Left kidney (tissue), 2 donors: ENCODE data around the gene CASR. TPM values are rescaled to one million over a fixed set of nuclear protein-coding genes. Genes with fewer than 3 reads are reported as not detected.

Experiments used
- DNase-seq: peaks from one replicate; pipeline ENCODE4 v3.0.0-alpha.2; 2013
- polyA plus RNA-seq: library from polyadenylated mRNA; unstranded; fragments of 120-200 nt; gene quantifications from one replicate; pipeline ENCODE4 v1.2.1, GENCODE V29; 2013; ENCODE audit not compliant: insufficient read length

CASR gene
- polyA plus RNA-seq, 1 donor, result 24.9 TPM

DNA sequence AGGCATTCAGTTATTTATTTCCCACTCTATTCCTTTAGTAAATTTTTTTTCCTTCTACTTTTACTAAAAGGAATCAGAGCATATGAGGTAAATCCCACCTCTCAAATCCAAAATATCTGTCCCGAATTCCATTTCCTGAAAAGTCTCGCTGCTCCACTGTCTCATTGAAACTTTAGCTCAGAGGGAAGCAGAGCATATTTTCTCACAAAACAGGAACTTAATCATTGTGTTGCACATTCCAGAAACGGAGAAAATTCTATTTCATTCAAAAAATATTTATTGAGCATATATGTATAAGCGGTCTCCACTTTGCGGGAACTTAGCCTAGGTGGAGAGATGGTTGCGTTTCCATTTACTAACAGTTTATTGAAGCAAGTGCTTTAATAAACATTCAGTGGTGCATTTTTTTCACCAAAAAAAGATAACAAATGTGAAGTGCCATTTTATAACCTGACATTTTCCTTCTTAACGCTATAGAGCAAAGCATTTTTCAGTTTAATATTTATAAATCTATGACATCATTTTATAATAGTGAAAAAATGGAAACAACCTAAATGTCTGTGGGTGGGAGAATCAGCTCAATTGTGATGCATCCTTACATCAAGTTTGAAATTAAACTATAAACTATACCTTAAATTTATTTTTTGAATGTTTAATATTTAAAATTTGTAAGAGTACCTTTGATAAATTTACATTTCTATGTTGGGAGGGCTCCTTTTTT lies 74.3 kb downstream of the CASR start:
- DNase-seq, result no peak

DNA sequence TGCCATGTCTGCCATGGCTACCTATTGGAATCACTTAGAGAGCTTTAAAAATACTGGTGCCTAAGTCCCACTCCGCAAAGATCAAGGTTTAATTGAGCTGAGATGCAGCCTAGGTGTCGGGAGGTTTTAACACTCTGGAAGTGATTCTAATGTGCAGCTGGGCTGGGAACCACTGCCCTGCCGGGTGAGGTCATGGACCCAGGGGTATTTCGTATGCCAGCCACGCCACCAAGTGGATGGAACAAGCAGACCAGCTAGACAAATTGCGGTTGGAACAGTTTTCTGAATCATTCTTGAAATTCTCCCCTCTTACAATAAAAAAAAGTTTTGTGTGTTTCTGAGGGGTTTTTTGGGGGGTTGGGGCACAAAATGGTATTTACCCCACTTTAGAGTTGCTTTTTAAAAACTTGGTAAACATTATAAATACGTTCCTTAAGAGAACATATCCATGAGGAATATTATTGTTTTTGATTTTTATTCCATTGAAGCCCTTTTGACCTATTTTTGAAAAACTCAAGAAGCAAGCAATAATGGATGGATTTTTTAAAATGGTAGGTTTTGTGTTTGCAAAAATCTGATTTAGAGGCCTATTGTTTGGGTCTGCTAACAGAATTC lies 75.4 kb downstream of the CASR start:
- peak; percentile 40 for DNase-seq

DNA sequence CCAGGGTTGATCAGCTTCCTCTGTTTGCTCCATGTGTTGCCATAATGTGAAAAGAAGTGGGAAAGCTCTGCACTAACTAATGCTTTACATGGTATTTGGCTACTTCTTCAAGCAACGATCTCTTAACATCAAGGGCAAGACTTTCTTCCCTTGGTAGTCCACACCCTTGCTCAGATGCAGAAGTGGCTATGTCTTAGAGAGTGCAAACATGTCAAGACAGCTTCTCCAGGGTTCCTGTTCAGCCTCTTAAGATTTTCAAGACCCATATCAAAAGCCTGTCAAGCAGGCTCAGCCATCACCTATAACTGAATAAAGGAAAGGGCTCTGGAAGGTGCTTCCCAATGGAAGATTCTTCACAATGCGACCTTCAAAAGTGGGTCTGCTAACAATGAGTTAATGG lies 76.7 kb downstream of the CASR start:
- DNase-seq, result no peak

DNA sequence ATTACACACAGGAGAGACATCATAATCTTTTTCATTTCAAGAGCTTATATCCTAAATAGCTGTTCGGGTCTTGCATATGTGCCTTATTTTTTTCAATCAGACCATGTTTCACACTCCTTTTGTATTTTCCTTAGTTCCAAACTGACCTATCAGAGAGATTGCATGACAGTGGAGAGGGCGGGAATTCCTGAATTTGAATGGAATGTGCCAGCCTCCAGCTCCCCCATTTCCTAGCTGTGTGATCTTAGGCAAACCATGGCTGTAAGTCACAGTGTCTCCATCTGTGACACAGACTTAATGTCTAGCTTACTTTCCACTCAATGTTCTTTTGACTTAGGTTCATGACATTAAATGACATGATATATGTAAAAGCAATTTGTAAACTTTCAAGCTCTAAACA lies 79.6 kb downstream of the CASR start:
- no peak for DNase-seq

GRCh38 chr3:122263974-122264588 lies 80.6 kb downstream of the CASR start:
- DNase-seq, result no peak

- DNase-seq, result no peak
Measured at GRCh38 chr3:122265957-122266356, 82.5 kb downstream of the CASR start.

DNA sequence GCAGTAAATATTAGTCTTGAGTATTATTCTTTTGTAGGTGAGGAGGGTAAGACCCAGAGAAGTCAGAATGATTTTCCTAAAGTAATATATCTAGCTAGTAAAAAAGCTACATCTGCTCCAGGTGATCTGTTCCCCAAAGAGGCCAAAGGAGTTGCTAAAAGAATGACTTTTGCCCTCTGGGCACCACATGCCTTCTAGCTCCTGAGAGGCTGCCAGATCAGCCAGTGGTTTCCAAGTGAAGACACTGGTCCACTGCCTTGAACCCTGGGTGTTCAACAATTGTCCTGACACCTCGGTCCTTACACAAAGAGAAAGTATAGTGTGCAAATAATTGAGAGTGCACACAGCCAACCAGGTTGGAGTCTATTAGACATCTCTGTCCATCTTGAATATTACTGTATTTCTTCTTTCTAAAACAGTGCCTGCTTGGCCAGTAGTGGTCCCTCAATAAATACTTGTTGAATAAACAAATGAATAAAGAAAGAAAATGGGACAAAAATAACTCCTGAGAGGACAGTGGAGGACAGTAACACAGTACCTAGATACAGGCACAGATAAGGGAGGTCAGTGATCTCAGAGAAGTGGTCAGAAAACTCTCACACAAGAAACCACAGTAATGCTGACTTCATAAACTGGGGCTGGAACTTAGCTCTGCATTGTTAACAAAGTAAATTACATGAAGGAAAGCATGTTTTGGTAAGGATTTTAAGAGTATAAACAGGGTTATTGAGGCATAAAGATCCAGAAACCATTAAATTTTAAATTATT lies 85.0 kb downstream of the CASR start:
- no peak for DNase-seq

- DNase-seq, result no peak
Measured at GRCh38 chr3:122269045-122269444, 85.6 kb downstream of the CASR start.

GRCh38 chr3:122271246-122271898 lies 87.9 kb downstream of the CASR start:
- no peak for DNase-seq

DNA sequence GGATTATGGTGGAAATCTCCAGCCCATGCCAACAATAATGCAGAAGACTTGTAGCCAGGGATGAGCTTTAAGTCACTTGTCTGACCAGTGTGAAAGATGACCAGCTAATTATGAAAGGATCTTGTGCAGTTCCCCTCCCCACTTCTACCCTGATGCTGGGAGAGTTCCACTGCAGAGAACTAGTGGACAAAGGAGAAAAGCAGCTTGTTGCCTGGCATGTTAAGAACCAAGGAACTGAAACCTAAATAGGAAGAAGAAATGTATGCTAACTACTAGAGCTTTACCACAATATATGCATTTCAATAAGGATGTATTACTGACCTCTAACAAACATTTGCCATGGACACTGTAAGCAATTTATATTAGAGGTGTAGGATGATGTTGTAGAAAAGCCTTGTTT lies 89.4 kb downstream of the CASR start:
- DNase-seq, result no peak

- DNase-seq, result no peak
Measured at GRCh38 chr3:122273498-122273897, 90.0 kb downstream of the CASR start.

DNA sequence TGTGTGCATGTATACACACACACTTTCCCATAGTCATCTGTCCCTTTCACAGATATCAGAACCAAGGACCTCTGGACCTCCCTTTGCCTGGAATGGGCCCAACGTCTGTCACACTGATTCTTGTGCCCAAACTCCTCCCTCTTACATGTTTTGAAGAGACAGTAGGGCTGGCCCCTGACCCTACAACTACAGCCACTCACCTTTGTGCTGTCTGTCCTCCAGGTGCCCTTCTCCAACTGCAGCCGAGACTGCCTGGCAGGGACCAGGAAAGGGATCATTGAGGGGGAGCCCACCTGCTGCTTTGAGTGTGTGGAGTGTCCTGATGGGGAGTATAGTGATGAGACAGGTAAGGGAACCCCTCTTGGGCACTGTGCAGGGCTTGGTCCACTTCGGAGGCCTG lies 98.4 kb downstream of the CASR start:
- no peak for DNase-seq

DNA sequence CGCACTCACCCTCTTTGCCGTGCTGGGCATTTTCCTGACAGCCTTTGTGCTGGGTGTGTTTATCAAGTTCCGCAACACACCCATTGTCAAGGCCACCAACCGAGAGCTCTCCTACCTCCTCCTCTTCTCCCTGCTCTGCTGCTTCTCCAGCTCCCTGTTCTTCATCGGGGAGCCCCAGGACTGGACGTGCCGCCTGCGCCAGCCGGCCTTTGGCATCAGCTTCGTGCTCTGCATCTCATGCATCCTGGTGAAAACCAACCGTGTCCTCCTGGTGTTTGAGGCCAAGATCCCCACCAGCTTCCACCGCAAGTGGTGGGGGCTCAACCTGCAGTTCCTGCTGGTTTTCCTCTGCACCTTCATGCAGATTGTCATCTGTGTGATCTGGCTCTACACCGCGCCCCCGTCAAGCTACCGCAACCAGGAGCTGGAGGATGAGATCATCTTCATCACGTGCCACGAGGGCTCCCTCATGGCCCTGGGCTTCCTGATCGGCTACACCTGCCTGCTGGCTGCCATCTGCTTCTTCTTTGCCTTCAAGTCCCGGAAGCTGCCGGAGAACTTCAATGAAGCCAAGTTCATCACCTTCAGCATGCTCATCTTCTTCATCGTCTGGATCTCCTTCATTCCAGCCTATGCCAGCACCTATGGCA lies 100.5 kb downstream of the CASR start:
- DNase-seq, result no peak

DNA sequence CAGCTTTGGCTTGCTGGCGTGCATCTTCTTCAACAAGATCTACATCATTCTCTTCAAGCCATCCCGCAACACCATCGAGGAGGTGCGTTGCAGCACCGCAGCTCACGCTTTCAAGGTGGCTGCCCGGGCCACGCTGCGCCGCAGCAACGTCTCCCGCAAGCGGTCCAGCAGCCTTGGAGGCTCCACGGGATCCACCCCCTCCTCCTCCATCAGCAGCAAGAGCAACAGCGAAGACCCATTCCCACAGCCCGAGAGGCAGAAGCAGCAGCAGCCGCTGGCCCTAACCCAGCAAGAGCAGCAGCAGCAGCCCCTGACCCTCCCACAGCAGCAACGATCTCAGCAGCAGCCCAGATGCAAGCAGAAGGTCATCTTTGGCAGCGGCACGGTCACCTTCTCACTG lies 101.0 kb downstream of the CASR start:
- no peak for DNase-seq

GRCh38 chr3:122294359-122294758 lies 110.9 kb downstream of the CASR start:
- no peak for DNase-seq

DNA sequence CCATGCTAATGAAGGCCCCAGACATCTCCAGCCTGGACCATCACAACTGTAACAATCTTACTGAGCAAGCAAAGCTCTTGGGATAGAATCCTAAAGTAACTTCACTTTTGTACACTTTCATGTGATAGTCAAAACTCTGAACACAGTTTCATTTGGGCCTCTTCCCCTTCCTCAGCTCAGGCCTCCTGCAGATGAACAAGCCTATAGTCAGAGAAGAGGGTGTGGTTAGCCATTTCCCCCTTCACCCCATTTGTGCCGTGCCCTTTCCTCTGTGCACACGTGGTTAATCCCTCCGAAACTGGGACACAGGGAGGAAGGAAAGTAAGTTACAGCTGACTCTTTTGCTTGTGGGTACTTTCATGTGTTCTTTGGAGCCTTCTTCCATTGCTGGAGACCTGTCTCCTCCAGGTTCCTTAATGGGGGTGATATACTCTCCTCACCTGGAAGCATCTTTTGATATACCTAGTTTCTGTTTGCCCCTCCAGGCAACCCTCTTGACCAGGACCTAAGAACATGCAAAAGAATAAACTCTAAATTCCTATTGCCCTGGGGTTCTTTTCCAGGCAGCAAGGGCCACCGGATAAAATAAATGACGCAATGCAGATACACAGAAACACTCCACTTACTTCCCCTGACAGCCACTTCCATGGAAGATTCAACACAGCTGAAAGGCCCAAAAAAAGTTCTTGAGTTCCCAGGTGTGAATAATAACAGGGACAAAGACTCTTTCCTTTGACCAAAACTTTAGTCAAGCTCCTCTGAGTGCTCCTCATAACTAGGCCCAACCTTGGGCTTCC lies 112.0 kb downstream of the CASR start:
- DNase-seq, result no peak

DNA sequence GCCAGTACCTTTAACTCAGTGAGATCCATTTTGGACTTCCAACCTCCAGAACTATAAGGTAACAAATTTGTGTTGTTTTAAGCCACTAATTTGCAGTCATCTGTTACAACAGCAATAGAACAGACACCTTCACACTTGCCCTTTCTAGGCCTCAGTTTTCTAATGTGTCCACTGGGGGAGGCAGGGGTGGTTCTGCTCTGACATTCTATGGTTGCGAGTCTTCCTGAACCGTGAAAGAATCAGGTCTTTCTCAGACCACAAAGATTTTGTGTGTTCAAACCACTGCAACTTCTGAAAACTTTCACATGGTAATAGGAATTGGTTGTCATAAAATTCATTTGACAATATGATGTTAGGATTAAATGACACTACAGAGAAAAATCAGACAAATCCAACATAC lies 114.8 kb downstream of the CASR start:
- DNase-seq, result no peak

DNA sequence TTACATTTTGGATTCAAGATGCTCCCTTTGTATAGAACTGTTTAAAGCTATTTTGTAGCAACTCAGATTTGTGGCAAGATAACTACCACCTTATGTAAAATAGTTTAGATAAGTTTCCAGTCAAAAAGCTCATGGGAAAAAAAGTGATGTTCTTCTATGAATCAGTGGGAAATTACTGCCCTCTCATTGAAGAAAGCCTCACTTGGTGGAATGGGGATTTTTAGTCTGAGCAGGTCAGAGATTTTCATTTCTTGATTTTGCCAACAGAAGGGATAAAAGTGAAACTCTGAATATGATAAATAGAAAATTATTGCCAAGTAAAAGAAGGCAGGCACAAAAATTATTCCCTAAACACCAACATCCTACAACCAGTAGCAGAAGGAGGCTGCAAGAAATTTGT lies 115.7 kb downstream of the CASR start:
- no peak for DNase-seq

GRCh38 chr3:122299872-122300460 lies 116.5 kb downstream of the CASR start:
- DNase-seq, result no peak

DNA sequence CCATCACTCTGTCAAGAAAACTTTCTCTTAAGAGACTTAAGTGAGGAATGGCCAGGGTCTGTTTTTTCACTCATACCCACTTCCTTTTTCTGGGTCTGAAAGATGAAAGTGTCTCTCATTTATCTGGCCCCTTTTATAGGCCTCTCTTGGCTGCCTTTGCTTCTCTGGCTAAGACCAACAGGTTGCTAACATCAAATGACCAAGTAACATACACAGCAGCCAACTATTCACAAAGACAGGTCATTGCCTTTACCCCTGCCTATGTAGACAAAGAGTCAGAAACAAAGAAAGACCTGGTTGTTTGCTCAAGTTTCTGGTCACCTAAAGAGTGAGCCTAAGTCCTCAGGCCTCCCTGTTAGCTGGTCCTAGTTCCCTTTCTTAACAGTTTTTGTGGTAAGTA lies 117.6 kb downstream of the CASR start:
- DNase-seq, result no peak
